Lower lobe of right lung (tissue), 2 donors: ENCODE data around the gene P2RX6. TPM values are rescaled to one million over a fixed set of nuclear protein-coding genes. Genes with fewer than 3 reads are reported as not detected.

Source experiments
- ATAC-seq, 2 donors: fragments of 200-7000 bp; cut with Tn5 transposase; one replicate each; pipeline ENCODE4 v1.9.1; 2020 to 2022; ENCODE audit warnings: mild to moderate bottlenecking in 2 of 2, moderate library complexity in 2 of 2
- DNase-seq: peaks from one replicate; pipeline ENCODE4 v3.0.0-alpha.2; 2020
- H3K27ac ChIP-seq: fragments of 200-600 bp; one replicate; pipeline ENCODE4 v1.8.0; 2022
- H3K27me3 ChIP-seq: fragments of 200-600 bp; one replicate; pipeline ENCODE4 v1.8.0; 2022; ENCODE audit warnings: low read depth
- H3K36me3 ChIP-seq: fragments of 200-600 bp; one replicate; pipeline ENCODE4 v1.8.0; 2022; ENCODE audit warnings: mild to moderate bottlenecking
- H3K4me1 ChIP-seq: fragments of 200-600 bp; one replicate; pipeline ENCODE4 v1.8.0; 2022
- H3K4me3 ChIP-seq: fragments of 200-600 bp; one replicate; pipeline ENCODE4 v1.8.0; 2022; ENCODE audit warnings: mild to moderate bottlenecking
- H3K9me3 ChIP-seq: fragments of 200-600 bp; one replicate; pipeline ENCODE4 v1.8.0; 2022
- intact Hi-C: fragments of 100-400 bp; cut with DNase I; formaldehyde crosslinking; loops from one replicate; pipeline ENCODE4 v1.11.0; 2022
- total RNA-seq: library from RNA; stranded (reverse); fragmentation: NEBNext Ultra II Directional; extraction: Animal tissue kit (Norgen Biotek cat#: 25700); gene quantifications from one replicate; pipeline ENCODE4 v1.2.1, GENCODE V29; 2021
- TF ChIP-seq, protein P1 (sequence below): fragments of 200-600 bp; IDR thresholded peaks from one replicate; pipeline ENCODE4 v1.8.0; 2022; ENCODE audit warnings: antibody characterized with exemption, mild to moderate bottlenecking
- donor health status: DM: no; HTN: yes; CAD: no; lungs with severe emphysema.

P2RX6 gene
- total RNA-seq, 1 donor from 2014 or later: 2.1 TPM

DNA sequence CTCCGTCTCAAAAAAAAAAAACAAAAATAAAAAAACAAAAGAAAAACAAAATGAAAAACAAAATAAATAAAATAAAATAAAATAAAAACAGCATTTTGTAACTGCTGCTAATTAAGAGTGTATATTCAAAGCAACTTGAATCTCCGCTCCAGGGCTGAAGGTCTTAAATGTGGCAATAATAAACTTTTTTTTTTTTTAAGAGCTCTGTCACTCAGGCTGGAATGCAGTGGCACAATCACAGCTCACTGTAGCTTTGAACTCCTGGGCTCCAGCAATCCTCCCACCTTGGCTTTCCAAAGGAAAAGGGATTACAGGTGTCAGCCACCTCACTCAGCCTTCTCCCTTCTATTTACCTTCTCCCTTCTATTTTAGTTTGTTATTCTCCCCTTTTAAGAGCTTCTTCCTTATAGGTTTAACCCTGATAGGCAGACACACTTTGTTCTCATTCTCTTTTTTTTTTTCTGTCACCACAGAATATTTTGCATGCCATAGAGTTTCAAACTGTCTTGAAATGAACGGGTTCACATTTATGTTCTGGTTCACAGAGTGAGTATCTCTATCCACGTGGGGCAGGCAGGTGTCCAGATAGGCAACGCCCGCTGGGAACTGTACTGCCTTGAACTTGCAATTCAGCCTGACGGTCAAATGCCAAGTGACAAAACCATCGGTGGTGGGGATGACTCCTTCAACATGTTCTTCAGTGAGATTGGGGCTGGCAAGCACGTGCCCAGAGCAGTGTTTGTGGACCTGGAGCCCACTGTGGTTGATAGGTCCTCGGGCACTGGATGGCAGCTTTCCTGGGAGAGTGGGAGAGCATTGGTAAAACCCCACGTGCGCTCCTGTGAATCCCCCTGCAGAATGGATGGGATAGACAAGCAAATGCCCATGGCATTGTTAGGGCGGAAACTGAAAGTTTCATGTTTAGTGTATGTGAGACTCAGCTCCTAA, 50.2 kb downstream of the P2RX6 start:
- Histone ChIP-seq H3K9me3 (no peaks in the 10 kb centered on the region), H3K4me1 (no peaks in the 10 kb centered on the region), H3K36me3 (no peaks in the 10 kb centered on the region), H3K27ac (no peak overlapping the region), H3K27me3 (no peaks in the 10 kb centered on the region), H3K4me3 (no peak overlapping the region)
- TF ChIP-seq, protein P1, sequence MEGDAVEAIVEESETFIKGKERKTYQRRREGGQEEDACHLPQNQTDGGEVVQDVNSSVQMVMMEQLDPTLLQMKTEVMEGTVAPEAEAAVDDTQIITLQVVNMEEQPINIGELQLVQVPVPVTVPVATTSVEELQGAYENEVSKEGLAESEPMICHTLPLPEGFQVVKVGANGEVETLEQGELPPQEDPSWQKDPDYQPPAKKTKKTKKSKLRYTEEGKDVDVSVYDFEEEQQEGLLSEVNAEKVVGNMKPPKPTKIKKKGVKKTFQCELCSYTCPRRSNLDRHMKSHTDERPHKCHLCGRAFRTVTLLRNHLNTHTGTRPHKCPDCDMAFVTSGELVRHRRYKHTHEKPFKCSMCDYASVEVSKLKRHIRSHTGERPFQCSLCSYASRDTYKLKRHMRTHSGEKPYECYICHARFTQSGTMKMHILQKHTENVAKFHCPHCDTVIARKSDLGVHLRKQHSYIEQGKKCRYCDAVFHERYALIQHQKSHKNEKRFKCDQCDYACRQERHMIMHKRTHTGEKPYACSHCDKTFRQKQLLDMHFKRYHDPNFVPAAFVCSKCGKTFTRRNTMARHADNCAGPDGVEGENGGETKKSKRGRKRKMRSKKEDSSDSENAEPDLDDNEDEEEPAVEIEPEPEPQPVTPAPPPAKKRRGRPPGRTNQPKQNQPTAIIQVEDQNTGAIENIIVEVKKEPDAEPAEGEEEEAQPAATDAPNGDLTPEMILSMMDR: no peak
- ATAC-seq (no peak), DNase-seq (no peak)
- intact Hi-C loops: no loop called here

DNA sequence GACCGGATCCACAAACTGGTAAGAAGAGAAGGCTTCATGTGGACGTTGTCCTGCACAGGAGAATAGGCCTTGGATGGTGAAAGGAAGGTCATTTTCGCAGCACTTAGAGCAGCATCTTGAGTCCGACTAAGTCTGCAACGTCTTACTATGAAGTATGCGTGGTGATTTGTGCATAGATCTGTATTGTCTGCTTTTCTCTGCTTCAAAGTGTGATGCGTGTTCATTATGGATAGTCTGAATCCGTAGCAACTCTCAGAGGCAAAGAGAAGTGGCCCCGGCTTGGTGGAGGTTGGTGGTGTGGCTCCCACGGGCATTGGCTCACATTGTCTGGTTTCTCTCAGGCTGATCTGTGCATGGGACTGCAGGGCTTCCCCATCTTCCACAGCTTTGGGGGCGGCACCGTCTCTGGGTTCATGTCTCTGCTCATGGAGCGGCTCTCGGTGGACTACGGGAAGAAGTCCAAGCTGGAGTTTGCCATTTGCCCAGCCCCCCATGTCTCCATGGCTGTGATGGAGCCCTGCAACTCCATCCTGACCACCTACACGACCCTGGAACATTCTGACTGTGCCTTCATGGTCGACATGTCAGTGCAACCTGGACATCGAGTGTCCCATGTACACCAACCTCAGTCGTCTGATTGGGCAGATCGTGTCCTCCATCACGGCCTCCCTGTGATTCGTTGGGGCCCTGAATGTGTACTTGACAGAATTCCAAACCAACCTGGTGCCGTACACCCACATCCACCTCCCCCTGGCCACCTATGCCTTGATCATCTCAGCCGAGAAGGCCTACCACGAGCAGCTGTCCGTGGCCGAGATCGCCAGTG, 52.3 kb downstream of the P2RX6 start:
- TF ChIP-seq, protein P1: no peak
- Histone ChIP-seq H3K4me1 (no peaks in the 10 kb centered on the region), H3K36me3 (no peaks in the 10 kb centered on the region), H3K9me3 (no peaks in the 10 kb centered on the region), H3K4me3 (no peak overlapping the region), H3K27me3 (no peaks in the 10 kb centered on the region), H3K27ac (no peak overlapping the region)
- intact Hi-C loops: no loop called here
- DNase-seq (no peak), ATAC-seq (no peak)

DNA sequence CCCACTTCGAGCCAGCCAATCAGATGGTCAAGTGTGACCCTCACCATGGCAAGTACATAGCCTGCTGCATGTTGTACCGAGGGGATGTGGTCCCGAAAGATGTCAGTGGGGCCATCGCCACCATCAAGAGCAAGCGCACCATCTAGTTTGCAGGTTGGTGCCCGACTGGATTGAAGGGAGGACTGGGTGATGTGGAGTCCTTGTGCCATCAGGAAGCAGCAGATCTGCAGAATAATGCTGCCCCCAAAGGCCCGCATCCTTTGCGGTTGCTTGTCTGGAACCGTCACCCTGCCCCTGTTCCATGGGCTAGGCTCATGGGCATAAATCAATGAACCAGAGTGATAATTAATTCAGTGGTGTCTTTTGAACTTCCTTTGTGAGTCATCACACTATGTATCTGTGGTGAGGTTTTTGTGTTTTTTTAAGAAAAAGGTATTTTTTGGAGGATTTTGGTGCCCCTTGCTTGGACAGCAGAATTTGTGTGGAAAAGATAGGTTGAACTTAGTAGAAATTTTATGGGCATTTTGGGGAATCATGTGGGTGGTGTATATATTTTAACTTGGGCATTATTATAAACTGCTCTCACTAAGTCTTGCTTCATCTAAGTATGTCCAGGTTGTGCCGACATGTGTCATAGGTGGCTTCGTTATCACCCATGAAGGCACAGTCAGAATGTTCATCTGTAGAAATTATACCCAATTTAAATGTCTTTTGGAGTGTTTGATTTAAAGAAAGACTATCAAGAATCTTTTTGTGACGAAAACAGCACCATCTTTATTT, 53.1 kb downstream of the P2RX6 start:
- TF ChIP-seq, protein P1: no peak
- intact Hi-C loops: no loop called here
- DNase-seq (no peak), ATAC-seq (no peak)
- Histone ChIP-seq H3K9me3 (no peaks in the 10 kb centered on the region), H3K27ac (no peak overlapping the region), H3K36me3 (no peaks in the 10 kb centered on the region), H3K4me3 (no peak overlapping the region), H3K27me3 (no peaks in the 10 kb centered on the region), H3K4me1 (no peaks in the 10 kb centered on the region)

DNA sequence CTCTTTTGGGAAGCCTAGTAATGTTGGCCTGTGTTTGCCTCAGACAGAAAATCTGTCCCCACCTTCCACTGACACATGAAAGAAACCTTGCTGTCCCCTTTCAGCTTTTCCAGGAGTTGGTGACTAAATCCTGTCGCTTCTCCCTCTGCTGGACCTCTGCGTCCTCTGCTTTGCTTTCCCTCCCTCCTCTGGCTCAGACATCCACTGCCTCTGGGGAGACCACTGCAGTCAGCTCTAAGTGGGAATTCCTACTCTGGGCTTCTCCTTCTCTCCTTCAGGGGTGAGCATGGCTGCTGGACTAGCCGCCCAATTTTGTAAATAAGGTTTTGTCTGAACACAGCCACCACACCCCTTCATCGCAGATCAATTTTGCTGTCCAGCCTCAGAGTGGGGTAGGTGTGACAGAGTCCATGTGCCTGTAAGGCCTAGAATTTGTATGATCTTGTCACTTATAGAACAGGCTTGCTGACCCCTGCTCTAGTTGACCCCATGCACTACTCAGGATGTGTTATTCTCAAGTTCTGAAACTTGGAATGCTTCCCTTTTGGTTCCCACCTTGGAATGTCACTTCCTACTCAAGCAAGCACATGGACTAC, 53.8 kb downstream of the P2RX6 start:
- no peak overlapping the region for H3K27ac ChIP-seq
- TF ChIP-seq, protein P1: no peak
- H3K4me1 ChIP-seq: no peaks in the 10 kb centered on the region
- no peaks in the 10 kb centered on the region for H3K27me3 ChIP-seq
- intact Hi-C loops: no loop called here
- ATAC-seq: no peak
- no peaks in the 10 kb centered on the region for H3K36me3 ChIP-seq
- DNase-seq: no peak
- H3K9me3 ChIP-seq: no peaks in the 10 kb centered on the region
- no peak overlapping the region for H3K4me3 ChIP-seq

DNA sequence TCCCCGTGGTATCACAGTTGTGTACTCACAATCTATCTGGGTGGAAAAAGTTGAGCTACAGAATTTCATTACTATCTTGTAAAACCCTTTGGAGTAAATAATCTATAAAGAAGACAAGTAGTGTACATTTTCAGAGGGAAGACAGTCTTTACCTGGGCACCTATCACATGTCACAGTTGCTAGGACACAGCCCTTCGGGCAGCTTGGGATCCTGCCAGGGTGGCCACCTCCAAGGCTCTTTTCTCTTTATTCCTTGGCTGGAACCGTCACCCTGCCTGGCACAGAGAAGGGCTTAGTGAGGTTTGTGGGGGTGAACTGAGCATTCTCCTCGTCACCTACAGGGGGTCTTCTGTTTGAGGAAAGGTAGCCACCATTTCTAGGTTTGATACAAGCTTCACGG, 54.4 kb downstream of the P2RX6 start:
- DNase-seq (no peak), ATAC-seq (no peak)
- intact Hi-C loops: no loop called here
- no peak overlapping the region for H3K4me3 ChIP-seq
- H3K27me3 ChIP-seq: no peaks in the 10 kb centered on the region
- no peak overlapping the region for H3K27ac ChIP-seq
- TF ChIP-seq, protein P1: no peak
- H3K9me3 ChIP-seq: no peaks in the 10 kb centered on the region
- H3K4me1 ChIP-seq: no peaks in the 10 kb centered on the region
- H3K36me3 ChIP-seq: no peaks in the 10 kb centered on the region
